HepG2 (cell line): ENCODE data around the gene SSMEM1. TPM values are rescaled to one million over a fixed set of nuclear protein-coding genes. Genes with fewer than 3 reads are reported as not detected.
"Not testable (repeated sequence)": the region's sequence is repeated elsewhere in the genome, so short reads cannot be mapped to it uniquely, and the experiment has no call there.

ENCODE experiments used
- ATAC-seq: fragments of 200-7000 bp; cut with Tn5 transposase; 3 replicates; pipeline ENCODE4 v1.9.1; 2020; ENCODE audit warnings: mild to moderate bottlenecking, moderate library complexity
- BruUV-seq: library from RNA; stranded (reverse); fragments of 400-500 nt; replicated peaks from 2 replicates; lab custom pipeline; 2021; lab: Mats Ljungman, UMichigan
- CTCF ChIA-PET: fragments of 300-600 bp; formaldehyde crosslinking; extraction: SDS; loops from one replicate; lab custom pipeline; 2021; ENCODE audit warnings: low total read pairs, inconsistent platforms, low intra/inter-chr PET ratio; lab: Yijun Ruan, JAX
- POLR2A ChIA-PET: fragments of 350-600 bp; sonication (Branson Sonifier 250); formaldehyde crosslinking; loops from one replicate; lab custom pipeline; 2020; ENCODE audit warnings: antibody characterized with exemption, inconsistent platforms; lab: Yijun Ruan, JAX
- DNase-seq: peaks from one replicate; pipeline ENCODE4 v3.0.0-alpha.2; 2015; ENCODE audit warnings: low spot score
- FAIRE-seq: peaks from 3 replicates; lab custom pipeline; 2011; peaks lifted over from hg19 to GRCh38; lab: Jason Lieb, UNC
- H2AFZ ChIP-seq: one replicate; pipeline ENCODE4 v1.6.1; 2011; ENCODE audit warnings: low read length, inconsistent platforms
- H3K27ac ChIP-seq: fragments of 300-600 bp; 3 replicates; pipeline ENCODE4 v1.8.0; 2011; ENCODE audit warnings: mixed run types, mild to moderate bottlenecking, mixed read lengths, low read length, inconsistent platforms; ENCODE audit not compliant: insufficient read depth; ENCODE audit errors: extremely low read length
- H3K27me3 ChIP-seq, 2 experiments: fragments of 200-600 bp in 1 of 2; 2 replicates in 1 of 2; 3 replicates in 1 of 2; pipeline versions ENCODE4 v1.6.0 to v1.8.0; 2011; ENCODE audit warnings: low read length in 2 of 2, mild to moderate bottlenecking in 2 of 2, moderate library complexity in 2 of 2, inconsistent platforms in 1 of 2; ENCODE audit not compliant: insufficient read depth in 2 of 2, control insufficient read depth in 1 of 2
- H3K36me3 ChIP-seq, 2 experiments: fragments of 200-600 bp in 1 of 2; replicated peaks in 1 of 2; 2 replicates in 1 of 2; 3 replicates in 1 of 2; pipeline versions ENCODE4 v1.5.1 to v1.8.0; 2011; ENCODE audit warnings: low read length in 2 of 2, inconsistent platforms in 1 of 2; ENCODE audit not compliant: insufficient read depth in 2 of 2, control insufficient read depth in 1 of 2
- H3K4me1 ChIP-seq: 2 replicates; pipeline ENCODE4 v1.5.1; 2012; ENCODE audit warnings: low read length, inconsistent platforms; ENCODE audit not compliant: insufficient read depth
- H3K4me2 ChIP-seq: 2 replicates; pipeline ENCODE4 v1.6.0; 2011; ENCODE audit warnings: low read depth, low read length, inconsistent platforms
- H3K4me3 ChIP-seq, 3 experiments: fragments of 200-600 bp in 1 of 3; sonication (generic), shearing (Covaris generic) in 1 of 3; replicated peaks in 1 of 3; 2 replicates each; pipeline ENCODE4 v1.5.1; 2011 to 2016; ENCODE audit warnings: low read length in 3 of 3, inconsistent platforms in 2 of 3, low read depth in 2 of 3, mild to moderate bottlenecking in 2 of 3, control low read depth in 1 of 3, mixed read lengths in 1 of 3; ENCODE audit not compliant: insufficient read depth in 1 of 3
- H3K79me2 ChIP-seq: one replicate; pipeline ENCODE4 v1.6.1; 2011; ENCODE audit warnings: low read length, inconsistent platforms; ENCODE audit not compliant: insufficient read depth
- H3K9ac ChIP-seq: 2 replicates; pipeline ENCODE4 v1.6.0; 2011; ENCODE audit warnings: mild to moderate bottlenecking, low read depth, low read length, inconsistent platforms; ENCODE audit not compliant: insufficient read depth
- H3K9me3 ChIP-seq: 2 replicates; pipeline ENCODE4 v1.5.1; 2012; ENCODE audit warnings: mild to moderate bottlenecking, low read length
- H4K20me1 ChIP-seq: 2 replicates; pipeline ENCODE4 v1.6.0; 2011; ENCODE audit warnings: inconsistent platforms, mild to moderate bottlenecking, low read length, moderate library complexity; ENCODE audit not compliant: insufficient read depth
- ISX ChIP-seq: sonication (generic); formaldehyde crosslinking; conservative IDR thresholded peaks from 2 replicates; pipeline ENCODE4 v1.5.0; 2020; ENCODE audit warnings: missing genetic modification reagents
- NR2F6 ChIP-seq, 2 experiments: IDR thresholded peaks; 2 replicates each; pipeline ENCODE4 v1.6.1; 2016; ENCODE audit warnings: antibody characterized with exemption in 1 of 2, mild to moderate bottlenecking in 1 of 2
- TMF1 ChIP-seq: sonication (generic); formaldehyde crosslinking; IDR thresholded peaks from 2 replicates; pipeline ENCODE4 v1.8.1; 2022; ENCODE audit warnings: low read depth, missing genetic modification reagents
- ZNF841 ChIP-seq: sonication (generic); formaldehyde crosslinking; IDR thresholded peaks from 2 replicates; pipeline ENCODE4 v1.8.1; 2023; ENCODE audit warnings: missing genetic modification reagents, borderline replicate concordance
- WGBS: methylation state at CpG from one replicate; pipeline ENCODE4 v1.1.6; 2017; ENCODE audit warnings: low lambda C conversion rate; 5-methylcytosine and 5-hydroxymethylcytosine counted together
- in situ Hi-C: cut with HindIII; loops from 2 replicates; pipeline ENCODE4 v1.10.0; 2017; ENCODE audit warnings: low pct_unique_long_range_greater_than_20kb; ENCODE audit not compliant: extremely low pct_ligation_motif_present
- intact Hi-C: fragments of 100-400 bp; cut with micrococcal nuclease; formaldehyde crosslinking; loops from one replicate; pipeline ENCODE4 v1.10.0; 2022; ENCODE audit not compliant: unreplicated experiment
- polyA plus RNA-seq, 8 experiments: library from polyadenylated mRNA; depleted of rRNA in 3 of 8; stranded (reverse) in 7 of 8; unstranded in 1 of 8; fragments of >200 nt; fragmentation: Illumina TruSeq in 4 of 8; extraction: Trizol in 4 of 8; gene quantifications; 2 replicates each; pipeline versions ENCODE4 v1.2.1 to v1.2.3, GENCODE V29; 2011 to 2016; ENCODE audit warnings: low read depth in 4 of 8, missing spikeins in 1 of 8, mixed read lengths in 1 of 8; ENCODE audit not compliant: insufficient read depth in 1 of 8
- total RNA-seq, 5 experiments: library from RNA; depleted of rRNA; stranded (reverse); fragments of >200 nt; fragmentation: Illumina TruSeq; extraction: Trizol; gene quantifications; 2 replicates each; pipeline ENCODE4 v1.2.3, GENCODE V29; 2016; ENCODE audit warnings: low read depth in 1 of 5

Gene SSMEM1
- total and polyA plus RNA-seq, 2 of the 13 experiments (the other 11 are each of a cell fraction or from before 2014, with no cell fraction given): not detected

GRCh38 chr7:130224210-130224609 is 16.6 kb downstream of the SSMEM1 start:
- Histone ChIP-seq H3K36me3 (no peaks in the 10 kb centered on the region), H3K4me1 (peaks cover 42% of the 10 kb centered on the region), H3K4me2 (no peak overlapping the region), H3K79me2 (no peaks in the 10 kb centered on the region), H3K27me3 (no peaks in the 10 kb centered on the region), H2AFZ (no peak overlapping the region), H3K4me3 (no peak overlapping the region), H4K20me1 (no peaks in the 10 kb centered on the region), H3K27ac (no peak overlapping the region), H3K9me3 (0 out of 2 replicates have a peak, but pooled peaks cover 10% of the 10 kb centered on the region), H3K9ac (no peak overlapping the region)
- TF ChIP-seq NR2F6 (IDR thresholded peaks at IDR 0.05) (no peak), NR2F6 (CRISPR knock-in tag; IDR thresholded peaks at IDR 0.05) (no peak), ISX (CRISPR knock-in tag) (no peak), ZNF841 (CRISPR knock-in tag) (no peak), TMF1 (CRISPR knock-in tag) (no peak)
- FAIRE-seq (no peak), DNase-seq (no peak), ATAC-seq (no peak)
- in situ Hi-C loops: no loop called here
- POLR2A ChIA-PET: no interaction called here
- WGBS: 64% methylated on average over 5 of the region's 5 CpGs
- CTCF ChIA-PET: no interaction called here
- intact Hi-C loops: no loop called here
- BruUV-seq: no TSS peak

GRCh38 chr7:130224923-130225322 is 17.3 kb downstream of the SSMEM1 start:
- H2AFZ ChIP-seq, in situ Hi-C loops, H3K27me3 ChIP-seq, POLR2A ChIA-PET, H4K20me1 ChIP-seq, H3K36me3 ChIP-seq, H3K9ac ChIP-seq, H3K27ac ChIP-seq, FAIRE-seq, ATAC-seq, BruUV-seq, H3K4me2 ChIP-seq, CTCF ChIA-PET, H3K4me3 ChIP-seq, intact Hi-C loops, DNase-seq, H3K79me2 ChIP-seq: not testable (repeated sequence)
- 0 out of 2 replicates have a peak, but pooled peaks cover 10% of the 10 kb centered on the region for H3K9me3 ChIP-seq
- 87% methylated on average over 3 of the region's 3 CpGs for WGBS
- peaks cover 42% of the 10 kb centered on the region for H3K4me1 ChIP-seq
